ENCODE data around the gene ARHGAP18.
"Not testable (repeated sequence)": the region's sequence is repeated elsewhere in the genome, so short reads cannot be mapped to it uniquely, and the experiment has no call there.

ARHGAP18 gene

GRCh38 chr6:129574605-129575004, 135.4 kb downstream of the ARHGAP18 start:
- not testable (repeated sequence) for DNase-seq

GRCh38 chr6:129570929-129571328, 139.0 kb downstream of the ARHGAP18 start:
- DNase-seq, result not testable (repeated sequence)

- no peak for DNase-seq
These were observed 142.0 kb downstream of the ARHGAP18 start for GRCh38 chr6:129568015-129568414.

- DNase-seq, result no peak
These were observed 142.6 kb downstream of the ARHGAP18 start for GRCh38 chr6:129567374-129567773.

- DNase-seq, result peak; percentile 31
These were observed 144.2 kb downstream of the ARHGAP18 start for GRCh38 chr6:129565811-129566210.

- DNase-seq, result no peak
These were observed 144.6 kb downstream of the ARHGAP18 start for GRCh38 chr6:129565366-129565765.

GRCh38 chr6:129558248-129558647, 151.7 kb downstream of the ARHGAP18 start:
- no peak for DNase-seq

GRCh38 chr6:129555206-129555832, 154.7 kb downstream of the ARHGAP18 start:
- DNase-seq, result no peak

GRCh38 chr6:129552413-129552812, 157.6 kb downstream of the ARHGAP18 start:
- DNase-seq, result no peak

GRCh38 chr6:129551486-129551885, 158.5 kb downstream of the ARHGAP18 start:
- DNase-seq, result no peak

- DNase-seq, result no peak
These were observed 163.3 kb downstream of the ARHGAP18 start for GRCh38 chr6:129546702-129547101.

GRCh38 chr6:129544892-129545612, 164.9 kb downstream of the ARHGAP18 start:
- no peak for DNase-seq

- DNase-seq, result no peak
These were observed 166.0 kb downstream of the ARHGAP18 start for GRCh38 chr6:129543981-129544380.

GRCh38 chr6:129542705-129543104, 167.3 kb downstream of the ARHGAP18 start:
- no peak for DNase-seq

GRCh38 chr6:129539032-129539431, 170.9 kb downstream of the ARHGAP18 start:
- DNase-seq, result no peak

GRCh38 chr6:129536271-129536670, 173.7 kb downstream of the ARHGAP18 start:
- DNase-seq, result no peak

GRCh38 chr6:129534926-129535325, 175.1 kb downstream of the ARHGAP18 start:
- no peak for DNase-seq

Measured in femur (tissue), 1 donor.